OCI-M2 (cell line): Measurements from ENCODE around the gene SRPRB.
A peak's percentile ranks its signal among the peaks of the same experiment; 100 is the strongest.

ENCODE experiments used
- DNase-seq: peaks from one replicate; lab custom pipeline; 2025; ENCODE audit not compliant: unreplicated experiment; lab: John Stamatoyannopoulos, UW

SRPRB gene

GRCh38 chr3:133805702-133806475, at the start of gene SRPRB:
SRPRB (plus strand) TSS chr3:133805815; CDS start chr3:133805849, 34 bp downstream.
- peak; percentile 60 for DNase-seq

- DNase-seq: no peak
These were observed 48.6 kb upstream of the SRPRB start for GRCh38 chr3:133756716-133757694.

- DNase-seq: no peak
These were observed 47.7 kb upstream of the SRPRB start for GRCh38 chr3:133757701-133758567.

- no peak for DNase-seq
These were observed 47.1 kb upstream of the SRPRB start for GRCh38 chr3:133758568-133758928.

GRCh38 chr3:133758964-133759739, 46.5 kb upstream of the SRPRB start:
- DNase-seq: no peak

GRCh38 chr3:133759740-133760305, 45.8 kb upstream of the SRPRB start:
- no peak for DNase-seq

GRCh38 chr3:133760916-133761315, 44.7 kb upstream of the SRPRB start:
- no peak for DNase-seq

- DNase-seq: no peak
These were observed 43.8 kb upstream of the SRPRB start for GRCh38 chr3:133761605-133762484.

GRCh38 chr3:133762539-133762938, 43.1 kb upstream of the SRPRB start:
- no peak for DNase-seq

GRCh38 chr3:133763797-133764683, 41.6 kb upstream of the SRPRB start:
- DNase-seq: no peak

- no peak for DNase-seq
These were observed 40.4 kb upstream of the SRPRB start for GRCh38 chr3:133765256-133765655.

- no peak for DNase-seq
These were observed 38.0 kb upstream of the SRPRB start for GRCh38 chr3:133767607-133768006.

GRCh38 chr3:133769536-133769935, 36.1 kb upstream of the SRPRB start:
- DNase-seq: no peak

- DNase-seq: no peak
These were observed 31.9 kb upstream of the SRPRB start for GRCh38 chr3:133773732-133774131.

- no peak for DNase-seq
These were observed 30.3 kb upstream of the SRPRB start for GRCh38 chr3:133775309-133775708.

- no peak for DNase-seq
These were observed 29.8 kb upstream of the SRPRB start for GRCh38 chr3:133775835-133776234.

- DNase-seq: no peak
These were observed 28.7 kb upstream of the SRPRB start for GRCh38 chr3:133776794-133777438.
